Stimulated activated CD4-positive, alpha-beta T cell treated with anti-CD3 and anti-CD28 coated beads, Interleukin-1b, Interleukin-23, amount 100 ng/mL, for 48 hours (primary cell): ENCODE data around the gene EPHA4.
A peak's percentile ranks its signal among the peaks of the same experiment; 100 is the strongest.

Experiments
- DNase-seq: peaks from one replicate; pipeline ENCODE4 v3.0.0-alpha.2; 2020

Gene EPHA4

GRCh38 chr2:221571025-221571550 lies 1.0 kb downstream of the EPHA4 start:
- DNase-seq: peak; percentile 9

- peak; percentile 17 for DNase-seq
These were observed 1.7 kb downstream of the EPHA4 start for GRCh38 chr2:221570321-221570935.

- DNase-seq: no peak
These were observed 2.2 kb downstream of the EPHA4 start for GRCh38 chr2:221569871-221570270.

GRCh38 chr2:221569425-221569845 lies 2.7 kb downstream of the EPHA4 start:
- DNase-seq: no peak

- DNase-seq: no peak
These were observed 3.8 kb downstream of the EPHA4 start for GRCh38 chr2:221568299-221568698.

- DNase-seq: no peak
These were observed 4.3 kb downstream of the EPHA4 start for GRCh38 chr2:221567809-221568208.

GRCh38 chr2:221567231-221567760 lies 4.8 kb downstream of the EPHA4 start:
- no peak for DNase-seq

GRCh38 chr2:221563270-221563985 lies 8.7 kb downstream of the EPHA4 start:
- no peak for DNase-seq

- no peak for DNase-seq
These were observed 9.9 kb downstream of the EPHA4 start for GRCh38 chr2:221562226-221562625.

- DNase-seq: no peak
These were observed 10.3 kb downstream of the EPHA4 start for GRCh38 chr2:221561770-221562169.

- DNase-seq: no peak
These were observed 12.1 kb downstream of the EPHA4 start for GRCh38 chr2:221559991-221560390.

- DNase-seq: no peak
These were observed 14.0 kb downstream of the EPHA4 start for GRCh38 chr2:221558107-221558506.

GRCh38 chr2:221555494-221555846 lies 16.6 kb downstream of the EPHA4 start:
- no peak for DNase-seq

- DNase-seq: peak; percentile 22
These were observed 17.2 kb downstream of the EPHA4 start for GRCh38 chr2:221554769-221555493.

- DNase-seq: no peak
These were observed 18.8 kb downstream of the EPHA4 start for GRCh38 chr2:221553333-221553732.

GRCh38 chr2:221552291-221552690 lies 19.8 kb downstream of the EPHA4 start:
- DNase-seq: no peak

- DNase-seq: no peak
These were observed 20.2 kb downstream of the EPHA4 start for GRCh38 chr2:221551864-221552263.

- no peak for DNase-seq
These were observed 23.0 kb downstream of the EPHA4 start for GRCh38 chr2:221549143-221549542.

- DNase-seq: no peak
These were observed 25.4 kb downstream of the EPHA4 start for GRCh38 chr2:221546505-221547225.

- DNase-seq: no peak
These were observed 30.9 kb downstream of the EPHA4 start for GRCh38 chr2:221541131-221541735.

- DNase-seq: no peak
These were observed 32.9 kb downstream of the EPHA4 start for GRCh38 chr2:221539246-221539645.

GRCh38 chr2:221535824-221536223 lies 36.3 kb downstream of the EPHA4 start:
- no peak for DNase-seq
